Stomach smooth muscle (tissue), 2 donors: ENCODE data around the gene NAA80.

Experiments used
- H3K27ac ChIP-seq: one replicate; pipeline ENCODE4 v1.7.0; 2013; ENCODE audit warnings: mild to moderate bottlenecking, low read length, inconsistent platforms
- H3K27me3 ChIP-seq, 2 donors: one replicate each; pipeline ENCODE4 v1.7.0; 2013; ENCODE audit warnings: low read length in 2 of 2; ENCODE audit not compliant: insufficient read depth in 2 of 2, control insufficient read depth in 1 of 2
- H3K36me3 ChIP-seq, 2 donors: one replicate each; pipeline ENCODE4 v1.7.0; 2013; ENCODE audit warnings: low read length in 2 of 2; ENCODE audit not compliant: control insufficient read depth in 2 of 2, insufficient read depth in 2 of 2
- H3K4me1 ChIP-seq: one replicate; pipeline ENCODE4 v1.7.0; 2013; ENCODE audit warnings: low read length; ENCODE audit not compliant: control insufficient read depth, insufficient read depth
- H3K4me3 ChIP-seq, 2 donors: one replicate each; pipeline ENCODE4 v1.7.0; 2013; ENCODE audit warnings: low read length in 2 of 2
- H3K9ac ChIP-seq, 2 donors: one replicate each; pipeline ENCODE4 v1.7.0; 2013; ENCODE audit warnings: low read length in 2 of 2, mild to moderate bottlenecking in 1 of 2
- H3K9me3 ChIP-seq, 2 donors: one replicate each; pipeline ENCODE4 v1.7.0; 2013; ENCODE audit warnings: low read length in 2 of 2; ENCODE audit not compliant: control insufficient read depth in 2 of 2
- donor health status: healthy.
- donor health status: Pancreatic carcinoma.

The NAA80 gene

GRCh38 chr3:50260942-50261441 is 38.2 kb downstream of the NAA80 start:
- H3K27ac ChIP-seq, result peak overlapping the region; percentile 94
- peaks cover 17 to 19% of the 10 kb centered on the region in 2 donors for H3K36me3 ChIP-seq
- H3K27me3 ChIP-seq, result no peaks in the 10 kb centered on the region
- H3K9ac ChIP-seq, result peak overlapping the region; percentile 90
- peaks cover 54% of the 10 kb centered on the region for H3K4me1 ChIP-seq
- H3K4me3 ChIP-seq, result peak overlapping the region; percentile 69 to 76
- peaks cover 0 to 4% of the 10 kb centered on the region in 2 donors for H3K9me3 ChIP-seq

GRCh38 chr3:50260027-50260941 is 38.9 kb downstream of the NAA80 start:
- peaks cover 0 to 4% of the 10 kb centered on the region in 2 donors for H3K9me3 ChIP-seq
- peak overlapping the region; percentile 69 to 76 for H3K4me3 ChIP-seq
- peak overlapping the region; percentile 90 for H3K9ac ChIP-seq
- H3K36me3 ChIP-seq, result peaks cover 18 to 20% of the 10 kb centered on the region in 2 donors
- H3K27me3 ChIP-seq, result no peaks in the 10 kb centered on the region
- peaks cover 50% of the 10 kb centered on the region for H3K4me1 ChIP-seq
- peak overlapping the region; percentile 94 for H3K27ac ChIP-seq

- Histone ChIP-seq H3K9ac (peak overlapping the region; percentile 51 to 54), H3K9me3 (peaks cover 0 to 4% of the 10 kb centered on the region in 2 donors), H3K4me1 (peaks cover 48% of the 10 kb centered on the region), H3K27ac (peak overlapping the region; percentile 94), H3K36me3 (peaks cover 23% of the 10 kb centered on the region in 2 donors), H3K27me3 (no peaks in the 10 kb centered on the region), H3K4me3 (peak overlapping the region; percentile 20 to 59)
Measured at GRCh38 chr3:50259432-50260026, 39.7 kb downstream of the NAA80 start.

GRCh38 chr3:50258979-50259378 is 40.2 kb downstream of the NAA80 start:
- Histone ChIP-seq H3K9ac (no peak overlapping the region), H3K36me3 (peaks cover 23 to 28% of the 10 kb centered on the region in 2 donors), H3K4me1 (peaks cover 44% of the 10 kb centered on the region), H3K27me3 (no peaks in the 10 kb centered on the region), H3K9me3 (peaks cover 0 to 4% of the 10 kb centered on the region in 2 donors), H3K4me3 (no peak overlapping the region), H3K27ac (peak overlapping the region; percentile 94)

DNA sequence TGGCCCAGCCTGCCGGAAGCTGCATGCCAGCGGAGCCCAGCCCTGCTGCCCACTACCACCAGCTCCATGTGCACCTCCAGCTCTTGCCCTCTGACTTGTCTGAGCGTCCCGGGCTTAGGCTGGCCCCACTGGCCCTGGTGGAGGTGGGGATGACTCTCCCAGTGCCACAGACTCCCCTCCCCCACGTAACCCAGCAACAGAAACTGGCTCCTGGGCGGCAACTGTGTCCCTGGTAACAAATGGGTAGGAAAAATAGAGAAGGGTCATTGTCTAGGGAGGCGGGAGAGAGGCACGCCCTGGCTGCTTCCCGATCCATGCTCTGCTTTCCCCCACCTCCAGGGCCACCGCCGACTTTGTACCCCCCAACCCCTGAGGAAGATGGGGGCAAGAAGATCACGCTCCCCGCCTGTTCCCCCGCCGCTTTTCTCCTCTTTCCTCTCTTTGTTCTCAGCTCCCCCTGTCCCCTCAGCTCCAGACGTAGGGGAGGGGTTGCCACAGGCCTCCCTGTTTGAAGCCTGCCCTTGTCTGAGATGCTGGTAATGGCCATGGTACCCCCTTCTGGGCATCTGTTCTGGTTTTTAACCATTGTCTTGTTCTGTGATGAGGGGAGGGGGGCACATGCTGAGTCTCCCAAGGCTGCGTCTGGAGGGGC is 41.0 kb downstream of the NAA80 start:
- peaks cover 0 to 4% of the 10 kb centered on the region in 2 donors for H3K9me3 ChIP-seq
- peaks cover 23 to 32% of the 10 kb centered on the region in 2 donors for H3K36me3 ChIP-seq
- H3K27ac ChIP-seq, result peak overlapping the region; percentile 94
- no peak overlapping the region for H3K9ac ChIP-seq
- no peak overlapping the region for H3K4me3 ChIP-seq
- no peaks in the 10 kb centered on the region for H3K27me3 ChIP-seq
- peaks cover 39% of the 10 kb centered on the region for H3K4me1 ChIP-seq

DNA sequence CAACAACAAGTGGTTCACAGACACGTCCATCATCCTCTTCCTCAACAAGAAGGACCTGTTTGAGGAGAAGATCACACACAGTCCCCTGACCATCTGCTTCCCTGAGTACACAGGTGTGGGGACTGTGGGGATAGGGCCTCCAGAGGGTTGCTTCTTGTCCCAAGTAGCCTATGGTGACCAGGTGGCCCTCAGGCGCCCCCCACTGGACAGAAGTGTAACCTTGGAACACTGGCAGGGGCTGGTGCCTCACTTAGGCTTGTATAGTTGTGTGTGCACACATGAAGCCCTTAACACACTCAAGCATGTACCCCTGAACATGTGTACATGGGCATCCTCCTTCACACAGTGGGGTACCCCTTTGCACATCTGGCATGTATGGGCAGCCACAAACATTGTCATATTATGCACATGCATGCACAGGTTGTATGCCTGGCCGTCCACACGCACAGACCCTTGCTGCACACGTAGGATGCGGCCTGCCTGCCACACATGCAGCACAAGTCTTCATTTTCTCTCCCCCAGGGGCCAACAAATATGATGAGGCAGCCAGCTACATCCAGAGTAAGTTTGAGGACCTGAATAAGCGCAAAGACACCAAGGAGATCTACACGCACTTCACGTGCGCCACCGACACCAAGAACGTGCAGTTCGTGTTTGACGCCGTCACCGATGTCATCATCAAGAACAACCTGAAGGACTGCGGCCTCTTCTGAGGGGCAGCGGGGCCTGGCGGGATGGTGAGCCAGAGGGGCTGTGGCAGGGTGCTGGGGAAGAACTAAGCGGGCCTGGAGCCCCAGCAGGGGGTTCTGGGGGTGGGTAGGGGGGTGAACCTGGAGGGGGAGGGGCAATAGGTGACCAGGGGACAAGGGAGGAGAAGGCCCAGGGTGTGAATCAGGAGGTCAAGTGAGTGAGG is 42.0 kb downstream of the NAA80 start:
- H3K27ac ChIP-seq, result no peak overlapping the region

DNA sequence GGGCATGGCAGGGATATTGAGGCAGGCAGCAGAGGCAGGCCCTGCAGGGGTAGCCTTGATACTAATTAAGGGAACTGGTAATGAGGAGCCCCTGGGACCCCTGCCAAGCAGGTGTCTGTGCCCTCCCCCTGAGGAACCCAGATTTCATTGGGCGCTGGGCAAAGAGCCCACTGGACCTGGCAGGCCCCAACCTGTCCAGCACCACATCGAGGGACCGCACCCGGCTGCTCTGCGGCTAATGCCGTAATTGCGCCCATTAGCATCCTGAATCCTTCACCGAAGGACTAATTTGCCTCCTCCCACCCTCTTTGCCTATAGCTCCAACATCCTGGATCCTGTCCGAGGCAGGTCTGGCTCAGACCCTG is 44.0 kb downstream of the NAA80 start:
- Histone ChIP-seq H3K4me1 (peaks cover 33% of the 10 kb centered on the region), H3K4me3 (no peak overlapping the region), H3K27me3 (no peaks in the 10 kb centered on the region), H3K36me3 (peaks cover 31 to 43% of the 10 kb centered on the region in 2 donors), H3K27ac (no peak overlapping the region), H3K9me3 (peaks cover 0 to 4% of the 10 kb centered on the region in 2 donors), H3K9ac (no peak overlapping the region)

More for the DNA sequence above, 42.0 kb downstream of the NAA80 start:
- Histone ChIP-seq H3K4me3 (no peak overlapping the region), H3K36me3 (peaks cover 28 to 37% of the 10 kb centered on the region in 2 donors), H3K9me3 (peaks cover 0 to 4% of the 10 kb centered on the region in 2 donors), H3K4me1 (peaks cover 39% of the 10 kb centered on the region), H3K27me3 (no peaks in the 10 kb centered on the region), H3K9ac (no peak overlapping the region)

DNA sequence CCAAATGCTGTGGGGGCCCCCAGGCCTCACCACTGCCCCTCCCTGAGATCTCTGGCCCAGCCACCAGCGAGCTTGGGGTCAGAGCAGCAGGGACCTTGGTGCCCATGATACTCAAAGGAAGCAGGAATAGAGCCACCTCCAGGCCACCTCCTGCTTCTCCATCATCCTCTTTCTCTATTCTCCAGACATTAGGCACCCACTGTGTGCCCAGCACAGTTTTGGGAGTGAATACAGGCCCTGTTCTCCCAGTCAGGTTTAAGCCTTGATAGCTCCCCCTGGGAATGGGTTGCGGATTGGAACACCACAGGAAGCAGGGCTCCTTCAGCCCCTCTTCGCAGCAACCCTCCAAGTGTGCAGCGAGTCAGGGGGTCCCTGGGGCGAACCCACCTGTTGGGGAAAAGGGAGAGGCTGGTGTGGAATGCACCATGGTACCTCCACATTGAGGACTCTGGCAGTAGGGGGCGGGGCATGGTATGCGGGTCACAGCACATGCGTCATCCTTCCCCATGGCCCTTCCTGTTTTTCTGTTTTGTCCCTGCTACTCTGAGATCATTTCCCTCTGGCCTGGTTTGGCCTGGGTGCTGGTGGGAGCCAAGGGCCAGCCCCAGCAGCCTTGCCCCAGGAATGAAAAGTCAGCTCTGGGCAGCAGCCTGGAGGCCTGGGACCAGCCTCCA is 44.5 kb downstream of the NAA80 start:
- peak overlapping the region; percentile 41 for H3K27ac ChIP-seq
- H3K36me3 ChIP-seq, result peaks cover 31 to 46% of the 10 kb centered on the region in 2 donors
- peaks cover 0 to 4% of the 10 kb centered on the region in 2 donors for H3K9me3 ChIP-seq
- no peak overlapping the region for H3K4me3 ChIP-seq
- H3K9ac ChIP-seq, result no peak overlapping the region
- peaks cover 36% of the 10 kb centered on the region for H3K4me1 ChIP-seq
- no peaks in the 10 kb centered on the region for H3K27me3 ChIP-seq

DNA sequence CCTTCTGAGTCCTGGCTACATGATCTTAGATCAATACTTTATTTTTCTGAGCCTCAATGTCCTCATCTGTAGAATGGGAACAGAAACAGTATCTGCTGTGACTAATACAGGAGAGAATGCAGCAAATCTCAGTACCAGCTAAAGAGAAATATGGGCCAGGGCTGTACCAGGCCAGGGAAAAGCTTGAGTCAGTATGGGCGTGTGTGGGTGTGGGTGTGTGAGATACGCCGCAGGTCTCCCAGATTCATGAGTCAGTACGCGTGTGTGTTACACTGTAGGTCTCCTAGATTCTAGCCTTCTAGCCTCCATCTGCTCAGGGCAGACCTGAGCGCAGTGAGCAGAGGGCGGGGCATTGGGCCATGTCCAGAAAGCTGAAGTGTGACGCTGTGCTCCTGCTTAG is 48.0 kb downstream of the NAA80 start:
- no peaks in the 10 kb centered on the region for H3K27me3 ChIP-seq
- H3K4me1 ChIP-seq, result peaks cover 63% of the 10 kb centered on the region
- H3K9ac ChIP-seq, result no peak overlapping the region
- H3K4me3 ChIP-seq, result no peak overlapping the region
- no peaks in the 10 kb centered on the region for H3K9me3 ChIP-seq
- H3K27ac ChIP-seq, result no peak overlapping the region
- H3K36me3 ChIP-seq, result peaks cover 13 to 32% of the 10 kb centered on the region in 2 donors
